Measurements from ENCODE around the gene SLC28A2. TPM values are rescaled to one million over a fixed set of nuclear protein-coding genes. Genes with fewer than 3 reads are reported as not detected.

SLC28A2 gene
- not detected in 5 replicates for total RNA-seq (2022; extraction: Qiagen RNA extraction)

GRCh38 chr15:45251888-45252287, at the start of gene SLC28A2:
Gene SLC28A2 (plus strand): TSS chr15:45252234. CDS start chr15:45253216, 982 bp downstream.

Other genes starting within 250 kb of the SLC28A2 start
- gene SORD, start 229.0 kb upstream of the SLC28A2 start, total RNA-seq (2022; extraction: Qiagen RNA extraction) = 29.6 to 37.1 TPM (median 32.8 TPM) in 5 replicates
- gene DUOX2, start 138.1 kb upstream of the SLC28A2 start, total RNA-seq (2022; extraction: Qiagen RNA extraction) = 0.02 to 0.06 TPM (median 0.03 TPM) in 5 replicates
- gene DUOXA2, start 137.9 kb upstream of the SLC28A2 start, total RNA-seq (2022; extraction: Qiagen RNA extraction) = not detected in 5 replicates
- gene DUOXA1, start 122.4 kb upstream of the SLC28A2 start, total RNA-seq (2022; extraction: Qiagen RNA extraction) = 0.07 to 0.18 TPM (median 0.08 TPM) in 5 replicates
- 0.02 to 0.10 TPM in 2 of 5 replicates, not detected in the others for gene DUOX1, start 122.2 kb upstream of the SLC28A2 start, total RNA-seq (2022; extraction: Qiagen RNA extraction)
- gene SHF, start 64.3 kb upstream of the SLC28A2 start, total RNA-seq (2022; extraction: Qiagen RNA extraction) = 0.36 to 0.88 TPM (median 0.44 TPM) in 5 replicates
- gene GATM, start 126.3 kb downstream of the SLC28A2 start, total RNA-seq (2022; extraction: Qiagen RNA extraction) = 1.8 to 3.2 TPM (median 2.4 TPM) in 5 replicates

Measured in A549 treated with Hydrocortisone at 1 μM for 4 hours (cell line).